ENCODE data around the gene ADAM12. TPM values are rescaled to one million over a fixed set of nuclear protein-coding genes. Genes with fewer than 3 reads are reported as not detected.

ADAM12 gene
- total RNA-seq, 2 donors from 2014 or later = under 0.01 to 0.52 TPM

DNA sequence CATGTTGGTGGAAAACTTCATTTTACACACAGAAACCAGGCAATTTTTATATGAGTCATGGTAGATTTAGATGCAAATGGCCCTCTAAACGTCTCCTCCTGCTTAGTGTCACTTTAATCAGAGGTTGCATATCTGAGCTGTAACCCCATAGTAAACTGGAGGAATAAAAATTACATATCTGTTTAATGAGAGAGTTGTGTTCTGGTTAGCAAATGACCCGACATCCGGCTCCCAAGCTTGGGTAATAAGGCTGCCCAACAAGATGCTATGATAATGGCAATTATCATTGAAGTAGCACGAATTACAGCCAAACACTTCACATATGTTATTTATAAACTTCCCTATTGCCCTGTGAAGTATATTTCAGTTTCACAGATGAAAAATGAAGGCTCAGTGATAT, 10.6 kb upstream of the ADAM12 start:
- Histone ChIP-seq H3K36me3 (replicated peaks in 1 of 2; ENCODE audit: insufficient read depth in 1 of 2, low read depth in 2 of 2) (no peaks in the 10 kb centered on the region), H3K4me1 (no peaks in the 10 kb centered on the region), H3K9me3 (no peaks in the 10 kb centered on the region), H3K4me3 (no peak overlapping the region), H3K27ac (no peak overlapping the region), H3K27me3 (no peaks in the 10 kb centered on the region)
- ATAC-seq = no peak
- intact Hi-C loops (cut with DNase I) = no loop called here
- TF ChIP-seq CTCF (IDR thresholded peaks at IDR 0.05) = no peak
- no peak for TF ChIP-seq POLR2A (IDR thresholded peaks at IDR 0.05)
- DNase-seq = no peak
- WGBS, 2 donors = 62 to 70% methylated on average over 4 of the region's 4 CpGs

- intact Hi-C loops (cut with DNase I) = no loop called here
- ATAC-seq = no peak
- no peak overlapping the region for H3K27ac ChIP-seq
- H3K4me1 ChIP-seq = no peaks in the 10 kb centered on the region
- H3K27me3 ChIP-seq = no peaks in the 10 kb centered on the region
- H3K4me3 ChIP-seq = no peak overlapping the region
- no peaks in the 10 kb centered on the region for H3K36me3 ChIP-seq (replicated peaks in 1 of 2; ENCODE audit: insufficient read depth in 1 of 2, low read depth in 2 of 2)
- no peak for DNase-seq
- WGBS, 2 donors = 68 to 72% methylated on average over 3 of the region's 3 CpGs
- H3K9me3 ChIP-seq = no peaks in the 10 kb centered on the region
- TF ChIP-seq POLR2A (IDR thresholded peaks at IDR 0.05) (no peak), CTCF (IDR thresholded peaks at IDR 0.05) (no peak)
Measured at GRCh38 chr10:126398383-126398743, 10.1 kb upstream of the ADAM12 start.

DNA sequence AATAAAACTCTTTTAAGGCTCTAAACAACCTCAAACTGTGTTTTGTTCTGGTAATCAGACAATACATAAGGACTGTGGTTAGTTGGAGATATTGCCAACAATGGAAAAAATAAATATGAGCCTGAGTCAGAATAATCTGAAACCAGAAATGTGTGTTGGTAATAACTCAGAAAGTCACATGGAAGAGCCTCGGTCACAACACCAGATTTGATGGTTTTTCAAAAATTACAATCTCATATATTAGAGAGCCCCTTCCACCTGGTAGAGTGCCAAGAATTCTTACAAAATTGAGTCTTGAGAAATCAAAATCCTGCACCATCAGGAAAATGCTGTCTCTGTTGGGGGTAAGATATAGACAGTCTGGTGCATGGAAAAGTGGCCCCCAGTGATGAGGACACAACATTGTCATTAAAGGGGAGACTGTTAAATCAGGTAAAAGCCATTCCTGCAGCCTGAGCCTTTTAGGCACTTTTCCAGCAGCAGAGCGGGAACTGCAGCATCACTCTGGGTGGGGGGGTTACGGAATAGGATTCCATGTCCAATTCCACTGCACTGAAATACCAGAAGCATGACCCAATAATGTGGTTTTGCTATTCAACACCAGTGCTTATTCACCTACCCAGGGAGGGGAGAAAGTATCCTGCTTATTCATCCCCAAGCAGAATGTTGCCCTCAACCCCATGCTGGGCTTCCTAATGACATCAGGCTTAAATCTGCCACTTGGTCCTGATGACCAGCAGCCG, 9.5 kb upstream of the ADAM12 start:
- intact Hi-C loops (cut with DNase I) = no loop called here
- ATAC-seq = no peak

DNA sequence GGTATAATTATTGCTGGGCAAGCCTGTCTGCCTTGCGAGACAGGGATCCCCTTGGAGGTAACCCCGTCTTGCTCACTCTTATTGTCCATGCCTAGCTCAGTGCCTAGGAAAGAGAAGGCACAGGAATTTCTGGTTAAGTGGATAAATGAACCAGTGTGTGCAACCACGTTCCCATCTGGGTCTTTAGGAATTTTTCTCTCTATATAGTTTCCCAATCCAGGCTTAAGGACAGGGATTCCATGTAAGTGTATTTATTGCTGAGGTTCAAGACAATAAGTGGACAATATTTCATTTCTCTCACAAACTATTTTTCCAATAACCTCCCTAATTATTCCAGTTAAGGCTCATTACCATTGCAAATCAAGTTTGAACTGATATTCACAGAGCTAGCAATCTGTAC, 8.9 kb upstream of the ADAM12 start:
- H3K4me3 ChIP-seq = no peak overlapping the region
- TF ChIP-seq CTCF (IDR thresholded peaks at IDR 0.05) (no peak), POLR2A (IDR thresholded peaks at IDR 0.05) (no peak)
- intact Hi-C loops (cut with DNase I) = no loop called here
- WGBS, 2 donors = 75 to 82% methylated on average over 3 of the region's 3 CpGs
- H3K4me1 ChIP-seq = no peaks in the 10 kb centered on the region
- no peaks in the 10 kb centered on the region for H3K9me3 ChIP-seq
- H3K36me3 ChIP-seq (replicated peaks in 1 of 2; ENCODE audit: insufficient read depth in 1 of 2, low read depth in 2 of 2) = no peaks in the 10 kb centered on the region
- no peak for DNase-seq
- H3K27me3 ChIP-seq = no peaks in the 10 kb centered on the region
- H3K27ac ChIP-seq = no peak overlapping the region
- ATAC-seq = no peak

More for the DNA sequence above, 9.5 kb upstream of the ADAM12 start:
- H3K27me3 ChIP-seq = no peaks in the 10 kb centered on the region
- no peaks in the 10 kb centered on the region for H3K9me3 ChIP-seq
- DNase-seq = peak in 1 of 4 donors; percentile 31
- no peak overlapping the region for H3K27ac ChIP-seq
- H3K4me1 ChIP-seq = no peaks in the 10 kb centered on the region
- no peaks in the 10 kb centered on the region for H3K36me3 ChIP-seq (replicated peaks in 1 of 2; ENCODE audit: insufficient read depth in 1 of 2, low read depth in 2 of 2)
- TF ChIP-seq POLR2A (IDR thresholded peaks at IDR 0.05) (no peak), CTCF (IDR thresholded peaks at IDR 0.05) (no peak)
- H3K4me3 ChIP-seq = no peak overlapping the region
- 65 to 85% methylated on average over 4 of the region's 4 CpGs for WGBS, 2 donors

DNA sequence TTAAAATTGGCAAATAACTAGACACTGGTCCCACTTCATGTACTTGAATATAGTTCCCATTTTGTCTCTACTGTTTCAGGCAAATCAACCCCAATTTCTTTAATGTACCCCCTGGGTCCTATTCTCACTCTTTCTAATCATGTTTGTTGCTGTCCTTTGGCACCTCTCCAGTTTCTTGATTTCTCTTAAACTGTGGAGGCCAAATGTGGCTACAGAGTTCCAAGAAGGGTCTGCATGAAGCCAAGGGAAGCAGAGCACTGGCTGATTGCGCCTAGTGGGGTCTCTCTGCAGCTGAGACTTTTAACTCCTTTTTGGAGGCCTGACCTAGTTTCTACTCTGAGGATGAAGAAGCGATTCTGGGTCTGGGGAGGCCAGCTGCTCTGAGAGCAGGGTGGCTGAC, 6.7 kb upstream of the ADAM12 start:
- TF ChIP-seq POLR2A (IDR thresholded peaks at IDR 0.05) = no peak
- Histone ChIP-seq H3K27ac (no peak overlapping the region), H3K4me3 (no peak overlapping the region), H3K9me3 (no peaks in the 10 kb centered on the region), H3K4me1 (no peaks in the 10 kb centered on the region), H3K27me3 (no peaks in the 10 kb centered on the region), H3K36me3 (replicated peaks in 1 of 2; ENCODE audit: insufficient read depth in 1 of 2, low read depth in 2 of 2) (no peaks in the 10 kb centered on the region)
- ATAC-seq (no peak), DNase-seq (no peak)
- intact Hi-C loops (cut with DNase I) = no loop called here
- 78 to 93% methylated on average over 2 of the region's 2 CpGs for whole genome bisulfite sequencing, 2 donors
